Gastroesophageal sphincter (tissue), 3 donors: ENCODE data around the gene NKAIN2.

Source experiments
- CTCF ChIP-seq, 4 experiments: fragments of 200-600 bp in 2 of 4; fragments of 450-650 bp in 2 of 4; sonication (generic) in 1 of 4; IDR thresholded peaks; one replicate each; pipeline ENCODE4 v1.5.1; 2017 to 2019; ENCODE audit warnings: antibody characterized with exemption in 4 of 4, mild to moderate bottlenecking in 2 of 4, moderate library complexity in 2 of 4
- EP300 ChIP-seq: sonication (generic); formaldehyde crosslinking; IDR thresholded peaks from one replicate; pipeline ENCODE4 v1.6.1; 2017; ENCODE audit warnings: antibody characterized with exemption, mild to moderate bottlenecking
- POLR2A ChIP-seq, 2 donors: fragments of 450-650 bp; IDR thresholded peaks; one replicate each; pipeline ENCODE4 v1.6.1; 2017; ENCODE audit warnings: antibody characterized with exemption in 2 of 2, mild to moderate bottlenecking in 2 of 2, moderate library complexity in 1 of 2
- POLR2AphosphoS5 ChIP-seq: sonication (generic); formaldehyde crosslinking; IDR thresholded peaks from one replicate; pipeline ENCODE4 v1.6.1; 2017; ENCODE audit warnings: antibody characterized with exemption

- TF ChIP-seq CTCF (IDR thresholded peaks at IDR 0.05), result no peak
- no peak for TF ChIP-seq POLR2AphosphoS5
- no peak for TF ChIP-seq POLR2A (IDR thresholded peaks at IDR 0.05)
- TF ChIP-seq EP300, result no peak
Observed at GRCh38 chr6:123913863-123914262, 110.2 kb downstream of the NKAIN2 start.
